HG03064 (cell line): ENCODE measurements around the gene GPR35.

ENCODE experiments used
- ATAC-seq: cut with Tn5 transposase; IDR thresholded peaks from one replicate; pipeline ENCODE4 v1.9.1; 2021; ENCODE audit warnings: low read depth; ENCODE audit not compliant: unreplicated experiment

GPR35 gene

DNA sequence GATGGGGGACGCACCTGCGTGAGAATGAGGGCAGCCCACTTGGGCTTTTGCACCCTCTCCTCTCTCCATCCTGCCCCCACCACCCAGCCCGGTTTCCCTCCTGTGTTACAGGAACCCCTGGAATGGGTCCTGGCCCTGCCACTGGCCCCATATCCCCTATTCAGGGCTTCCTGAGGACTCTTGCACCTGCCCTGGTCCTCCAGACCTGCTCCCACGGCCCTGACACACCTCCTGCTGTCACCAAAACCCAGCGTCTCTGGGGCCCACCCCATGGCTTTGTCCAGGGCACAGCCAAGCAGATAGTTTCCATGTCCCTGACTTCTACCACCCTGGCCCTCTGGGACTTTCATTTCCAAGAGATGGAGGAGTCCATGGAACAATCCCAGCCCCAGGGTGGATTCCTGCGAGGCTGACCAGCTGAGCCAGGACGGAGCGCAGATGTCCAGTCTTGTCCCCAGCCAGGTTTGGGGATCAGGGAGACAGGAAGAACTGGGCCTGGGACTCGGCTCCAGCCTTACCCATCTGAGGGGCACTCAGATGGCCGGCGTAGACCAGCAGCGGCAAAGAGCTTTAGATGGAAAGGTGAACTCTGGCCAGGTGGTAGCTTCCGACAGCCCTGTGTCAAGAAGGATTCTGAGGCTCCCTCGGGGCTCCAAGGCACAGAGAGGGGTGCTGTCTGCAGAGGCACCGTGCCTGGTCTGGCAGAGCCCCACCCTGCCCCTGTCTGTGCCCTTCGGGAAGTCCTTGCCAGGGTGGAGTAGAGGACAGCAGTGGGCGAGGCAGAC, 12.0 kb downstream of the GPR35 start:
- ATAC-seq = no peak

DNA sequence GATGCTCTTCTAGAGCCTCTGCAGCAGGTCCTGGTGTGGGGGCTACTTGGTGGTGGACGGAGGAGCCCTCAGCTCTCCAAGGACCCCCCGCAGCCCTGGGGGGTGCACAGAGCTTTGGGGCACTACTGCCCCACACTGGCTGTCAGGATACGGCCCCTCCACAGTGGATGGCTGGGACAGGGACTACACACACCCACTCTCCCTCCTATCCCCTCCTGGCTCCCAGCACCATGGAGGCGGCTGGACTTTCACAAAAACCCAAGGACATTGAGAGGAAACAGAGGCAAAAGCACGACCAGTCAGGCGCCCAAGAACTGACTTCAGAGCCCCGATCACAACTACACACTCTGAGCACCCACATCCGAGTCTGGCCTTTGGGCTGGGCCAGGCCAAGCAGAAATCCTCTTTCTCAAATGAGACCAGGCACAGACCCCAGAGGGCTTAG, 12.6 kb downstream of the GPR35 start:
- no peak for ATAC-seq

DNA sequence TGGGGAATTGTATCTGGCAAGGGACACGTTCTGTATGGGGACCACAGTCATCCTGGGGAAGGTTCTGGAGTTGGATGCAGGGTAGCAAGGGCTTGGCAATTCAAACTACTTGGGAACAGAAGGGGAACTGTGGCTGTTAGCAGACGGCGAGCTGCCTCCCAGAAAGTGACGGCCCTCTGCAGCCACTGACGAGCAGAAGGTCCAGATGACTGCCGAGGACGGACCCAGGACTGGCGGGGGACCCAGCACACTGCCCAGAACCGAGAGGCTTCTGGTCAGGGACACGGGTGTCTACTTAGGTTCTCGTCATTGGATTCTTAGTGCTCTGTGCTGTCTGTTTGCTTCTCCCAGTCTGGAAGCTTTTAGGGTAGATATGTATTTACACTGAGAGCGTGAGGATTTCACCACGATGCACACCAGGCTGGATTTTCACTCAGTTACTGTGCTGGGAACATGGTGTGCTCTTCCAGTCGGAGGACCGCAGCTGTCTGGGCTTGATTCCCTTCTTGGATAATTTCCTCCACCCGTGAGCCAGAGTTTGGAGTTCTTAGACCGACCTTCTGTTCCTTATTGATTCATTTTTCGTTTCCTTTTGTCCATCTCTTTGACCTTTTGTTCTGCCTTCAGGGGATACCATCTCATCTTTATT, 13.4 kb downstream of the GPR35 start:
- no peak for ATAC-seq

DNA sequence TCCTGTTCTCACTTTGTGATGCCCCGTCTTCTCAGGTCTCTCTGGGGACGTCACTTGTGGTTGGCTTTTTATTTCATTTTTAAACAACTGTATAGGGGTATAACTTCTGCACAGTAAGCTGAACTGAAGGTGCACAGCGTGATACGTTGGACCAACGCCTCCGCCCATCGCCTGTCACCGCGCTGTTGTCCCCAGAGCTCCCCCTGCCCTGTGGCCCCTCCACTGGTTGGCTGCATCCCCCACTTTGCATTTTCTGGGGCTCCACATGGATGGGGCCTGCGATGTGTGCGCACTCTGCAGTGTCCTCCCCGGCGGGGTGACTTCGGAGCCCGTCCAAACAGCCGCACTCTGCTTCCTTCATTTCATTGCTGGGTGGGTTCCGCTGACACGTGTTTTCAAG, 14.3 kb downstream of the GPR35 start:
- ATAC-seq = no peak

DNA sequence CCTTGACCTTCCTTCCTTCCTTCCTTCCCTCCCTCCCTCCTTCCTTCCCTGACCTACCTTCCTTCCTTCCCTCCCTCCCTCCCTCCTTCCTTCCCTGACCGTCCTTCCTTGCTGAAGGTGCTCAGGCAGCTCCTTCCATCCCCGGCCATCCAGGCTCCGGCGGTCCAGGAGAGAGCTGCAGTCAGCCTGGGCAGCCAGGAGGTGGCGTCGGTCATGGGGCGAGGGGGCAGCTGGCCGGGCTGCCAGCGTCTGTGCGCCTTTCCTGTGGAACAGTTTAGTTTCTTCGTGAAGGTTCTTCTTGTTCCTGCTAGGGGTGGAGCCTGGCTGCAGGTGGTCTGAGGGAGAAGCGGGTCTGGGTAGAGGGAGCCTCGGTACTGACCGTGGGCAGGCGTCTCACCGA, 15.7 kb downstream of the GPR35 start:
- ATAC-seq = no peak

DNA sequence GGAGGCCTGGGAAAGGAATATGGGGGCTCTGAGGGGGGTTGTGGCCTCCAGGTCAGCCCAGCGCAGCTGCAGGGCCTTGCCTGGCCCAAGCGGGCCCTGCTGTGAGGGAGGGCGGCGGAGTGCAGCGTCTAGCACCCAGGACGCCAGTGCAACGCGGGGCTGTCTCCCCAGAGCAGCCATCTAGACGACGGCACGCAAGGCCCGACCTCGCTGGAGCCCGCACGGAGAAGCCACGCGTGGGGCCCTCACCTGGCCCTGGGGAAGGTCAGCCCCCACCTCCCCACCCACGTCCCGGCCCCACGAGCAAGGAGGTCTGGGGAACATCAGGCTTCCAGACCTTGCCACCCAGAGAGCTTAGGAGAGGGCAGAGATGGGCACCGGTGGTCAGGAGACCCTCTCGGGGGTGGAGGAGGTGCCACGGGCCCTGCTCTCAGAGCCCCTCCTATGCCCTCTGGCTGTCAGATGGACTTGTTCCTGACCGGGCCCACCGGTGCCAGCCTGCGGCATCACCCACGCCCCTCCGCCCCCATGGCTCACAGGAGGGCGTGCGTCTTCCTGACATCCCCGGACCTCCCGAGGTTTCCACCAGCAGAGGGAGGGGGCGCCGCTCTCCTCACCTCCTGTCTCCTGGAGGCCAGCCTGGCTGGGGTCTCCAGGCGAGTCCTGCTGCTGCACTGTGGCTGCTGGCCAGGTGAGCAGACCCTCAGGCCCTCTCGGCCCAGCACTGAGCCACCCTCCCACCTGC, 17.0 kb downstream of the GPR35 start:
- ATAC-seq = no peak

DNA sequence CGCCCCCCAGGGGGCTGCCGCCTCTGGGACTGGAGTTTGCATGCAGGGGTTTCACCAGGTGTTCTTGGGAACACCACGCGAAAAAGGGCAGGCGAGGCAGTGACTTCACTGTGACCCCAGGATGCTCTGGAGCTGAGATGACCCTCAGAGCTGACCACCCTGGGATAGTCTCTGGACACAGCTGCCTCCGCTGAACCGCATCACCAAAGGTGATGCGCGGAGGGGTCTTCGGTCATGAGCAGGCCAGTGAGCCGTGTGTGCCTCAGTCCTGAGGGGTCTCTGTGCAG, 17.5 kb downstream of the GPR35 start:
- ATAC-seq = no peak

DNA sequence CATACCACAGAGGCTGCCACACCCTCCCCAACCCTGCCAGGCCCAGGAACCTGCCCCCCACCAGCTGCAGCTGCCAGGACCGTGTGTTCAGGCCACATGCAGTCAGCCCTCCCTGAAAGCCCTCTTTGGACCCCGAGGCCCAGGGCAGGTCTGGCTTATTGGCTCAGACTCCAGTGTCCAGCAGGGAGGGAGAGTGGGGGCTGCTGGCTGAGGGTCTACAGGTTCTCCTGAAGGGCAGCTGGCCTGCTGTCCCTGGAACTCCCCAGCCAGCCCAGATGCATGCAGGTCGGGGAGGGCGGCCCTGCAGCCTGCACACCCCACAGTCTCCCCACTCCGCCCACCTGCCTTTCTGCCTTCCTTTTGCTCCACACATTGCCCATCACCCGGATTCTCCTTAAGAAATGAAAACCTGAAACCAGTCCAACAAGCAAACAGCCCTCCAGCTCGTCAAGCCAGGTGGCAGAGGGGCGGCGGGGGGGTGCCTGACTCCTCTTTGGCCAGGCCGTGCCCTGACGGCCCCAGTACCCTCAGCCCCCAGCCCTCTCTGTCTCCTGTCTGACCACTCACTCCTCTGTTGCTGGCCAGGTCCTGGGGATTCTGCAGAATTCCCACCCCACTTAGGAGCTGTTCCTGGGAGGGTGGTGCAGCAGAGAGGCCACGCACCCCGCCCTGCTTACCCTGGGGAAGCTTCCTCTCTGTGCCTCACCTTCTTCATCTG, 18.0 kb downstream of the GPR35 start:
- no peak for ATAC-seq

DNA sequence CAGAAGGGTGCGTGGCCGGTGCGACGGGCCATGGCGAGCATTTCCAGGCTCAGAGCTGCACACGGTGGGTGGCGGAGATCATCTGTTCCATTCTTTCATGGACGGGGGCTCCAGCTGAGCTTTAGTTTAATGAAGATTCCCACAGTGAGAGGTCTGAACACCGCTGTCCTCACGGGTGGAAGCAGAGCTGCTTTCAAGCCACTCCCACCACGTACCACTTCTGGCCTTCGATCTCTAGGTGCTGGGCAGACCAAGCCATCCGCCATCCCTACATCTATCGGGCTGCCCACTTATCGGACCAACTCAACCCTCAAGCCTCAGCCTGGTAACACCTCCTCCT, 18.5 kb downstream of the GPR35 start:
- ATAC-seq = no peak

DNA sequence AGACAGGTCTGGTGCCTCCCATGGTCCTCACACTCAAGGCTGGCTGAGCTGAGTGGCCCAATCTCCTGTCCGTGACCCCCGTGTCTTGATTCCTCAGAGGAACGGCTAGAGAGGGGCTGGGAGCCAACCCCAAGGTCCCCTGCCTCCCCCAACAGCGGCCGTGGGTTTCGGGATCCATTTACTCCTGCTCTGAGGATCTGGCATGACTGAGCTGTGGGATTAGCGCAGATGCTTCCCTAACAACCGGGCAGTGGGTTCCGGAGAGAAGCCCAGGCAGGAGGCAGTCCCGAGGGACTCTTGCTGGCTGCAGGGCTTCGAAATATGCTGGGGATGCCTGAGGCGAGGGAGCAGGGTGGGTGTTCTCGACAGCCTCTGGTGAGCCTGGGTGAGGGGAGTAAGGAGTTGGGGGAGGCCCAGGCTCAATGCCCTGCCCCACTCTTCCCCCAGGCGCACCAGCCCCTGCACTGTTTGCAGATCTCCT, 18.9 kb downstream of the GPR35 start:
- no peak for ATAC-seq

DNA sequence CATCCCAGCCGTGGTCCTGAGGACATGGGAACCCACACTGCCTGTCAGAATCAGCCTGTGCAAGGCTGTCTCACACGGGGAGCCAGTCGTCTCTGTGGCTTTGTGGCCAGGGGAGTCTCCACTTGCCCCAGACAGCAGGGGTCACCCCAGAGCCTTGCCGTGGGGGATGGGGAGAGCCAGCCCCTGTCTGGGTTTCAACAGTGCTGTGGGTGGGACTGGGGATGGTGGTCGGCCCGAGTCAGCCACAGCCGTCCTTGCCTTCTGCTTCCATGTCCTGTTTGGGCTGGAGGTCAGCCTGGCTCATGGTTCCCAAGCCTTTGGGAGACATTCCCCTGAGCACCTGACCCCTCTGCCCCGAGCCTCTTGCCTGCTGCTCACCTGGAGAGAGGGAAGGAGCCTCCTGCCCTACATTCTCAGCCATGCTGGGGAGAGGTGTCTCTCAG, 19.6 kb downstream of the GPR35 start:
- ATAC-seq = no peak

DNA sequence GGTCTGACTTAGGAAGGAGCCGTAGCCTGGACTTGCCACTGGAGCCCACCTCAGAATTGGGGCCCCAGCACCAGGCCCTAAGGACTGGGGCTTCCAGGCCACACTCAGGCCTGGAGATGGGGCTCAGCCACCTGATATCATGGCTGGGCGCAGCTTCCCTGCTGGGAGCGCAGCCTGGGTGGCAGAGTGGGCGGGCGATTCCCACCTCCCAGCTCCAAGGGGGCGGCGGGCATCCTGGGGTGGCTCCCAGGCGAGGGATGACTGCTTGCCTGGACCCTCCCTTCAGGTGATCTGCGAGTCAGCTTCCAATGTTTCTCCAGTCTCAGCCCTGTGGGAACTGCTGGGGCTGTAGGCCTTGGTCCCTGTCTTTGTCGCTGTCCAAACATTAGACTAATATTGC, 20.1 kb downstream of the GPR35 start:
- no peak for ATAC-seq

DNA sequence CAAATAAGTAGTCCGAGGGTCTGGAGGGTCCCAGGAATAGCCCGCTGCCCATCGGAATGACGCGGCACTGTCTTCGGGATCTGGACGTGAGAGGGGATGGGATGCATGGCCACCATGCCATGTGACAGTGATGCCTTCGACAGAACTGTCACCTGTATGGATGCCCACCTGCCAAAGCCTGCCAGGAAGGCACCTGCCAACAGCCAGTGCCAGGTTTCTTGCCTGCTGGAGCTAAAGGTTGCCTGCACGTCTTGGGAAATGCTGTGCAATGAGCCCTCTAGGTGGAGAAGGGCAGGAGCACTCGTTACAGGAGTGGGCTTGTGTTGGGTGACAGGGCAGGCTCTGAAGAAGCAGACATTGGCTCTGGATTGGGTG, 20.5 kb downstream of the GPR35 start:
- ATAC-seq = no peak

DNA sequence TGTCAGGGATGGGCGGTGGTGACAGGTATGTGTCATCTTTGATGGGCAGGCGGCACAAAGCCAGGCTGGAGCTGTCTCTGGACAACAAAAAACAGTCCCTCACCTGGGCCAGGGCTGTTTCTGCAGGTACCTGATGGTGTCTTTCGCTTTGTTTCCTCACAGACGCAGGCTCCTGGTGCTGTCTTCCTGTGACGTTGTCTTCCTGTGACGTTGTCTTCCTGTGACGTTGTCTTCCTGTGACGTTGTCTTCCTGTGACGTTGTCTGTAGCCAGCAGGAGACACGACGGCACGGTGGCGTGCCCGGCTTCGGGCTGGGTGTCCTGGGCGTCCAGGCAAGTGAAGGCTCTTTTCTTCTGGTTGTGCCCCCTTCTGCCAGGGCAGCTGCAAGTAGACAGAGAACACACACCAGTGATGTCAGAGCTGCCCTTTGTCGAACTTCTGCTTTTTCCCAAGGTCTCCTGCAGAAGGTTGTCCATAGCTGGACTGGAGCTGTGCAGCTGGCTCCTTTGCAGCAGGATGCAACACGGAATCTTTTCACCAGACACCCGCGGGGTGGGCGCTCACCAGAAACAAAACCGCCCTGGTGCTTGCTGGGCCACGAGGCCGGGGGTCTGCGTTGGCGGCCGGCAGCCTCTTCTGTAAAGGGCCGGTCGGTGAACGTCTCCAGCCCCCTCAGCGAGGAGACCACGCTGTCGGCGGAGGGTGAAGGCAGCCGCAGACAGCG, 21.1 kb downstream of the GPR35 start:
- ATAC-seq = no peak

DNA sequence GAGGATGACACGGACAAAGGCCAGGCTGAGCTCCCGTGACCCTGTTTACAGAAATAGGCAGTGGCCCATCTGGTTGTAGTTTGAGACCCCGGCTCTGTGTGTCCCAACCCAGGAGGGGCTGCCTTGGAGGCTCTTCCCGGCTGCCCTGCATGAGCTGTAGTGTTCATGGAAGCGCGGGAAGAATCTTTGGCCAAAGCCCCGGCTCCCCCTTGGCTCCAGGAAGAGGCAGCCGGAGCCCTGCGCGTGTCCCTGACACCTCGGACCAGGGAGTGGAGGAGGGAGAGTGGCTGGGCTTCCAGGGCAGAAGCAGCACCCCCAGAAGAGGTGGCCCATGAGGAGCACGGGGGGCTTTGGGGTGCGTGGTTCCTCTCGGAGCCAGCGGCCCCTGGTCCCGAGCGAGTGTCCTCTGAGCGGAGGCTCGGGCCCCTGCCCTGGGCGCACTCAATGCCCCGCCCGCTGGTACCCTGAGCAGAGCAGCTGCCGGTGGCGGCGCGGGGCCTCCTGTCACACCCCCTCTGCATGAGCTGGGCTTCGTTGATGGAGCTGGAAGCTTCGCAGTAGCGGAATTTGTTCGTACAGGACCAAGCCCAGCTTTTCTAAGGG, 21.7 kb downstream of the GPR35 start:
- no peak for ATAC-seq

DNA sequence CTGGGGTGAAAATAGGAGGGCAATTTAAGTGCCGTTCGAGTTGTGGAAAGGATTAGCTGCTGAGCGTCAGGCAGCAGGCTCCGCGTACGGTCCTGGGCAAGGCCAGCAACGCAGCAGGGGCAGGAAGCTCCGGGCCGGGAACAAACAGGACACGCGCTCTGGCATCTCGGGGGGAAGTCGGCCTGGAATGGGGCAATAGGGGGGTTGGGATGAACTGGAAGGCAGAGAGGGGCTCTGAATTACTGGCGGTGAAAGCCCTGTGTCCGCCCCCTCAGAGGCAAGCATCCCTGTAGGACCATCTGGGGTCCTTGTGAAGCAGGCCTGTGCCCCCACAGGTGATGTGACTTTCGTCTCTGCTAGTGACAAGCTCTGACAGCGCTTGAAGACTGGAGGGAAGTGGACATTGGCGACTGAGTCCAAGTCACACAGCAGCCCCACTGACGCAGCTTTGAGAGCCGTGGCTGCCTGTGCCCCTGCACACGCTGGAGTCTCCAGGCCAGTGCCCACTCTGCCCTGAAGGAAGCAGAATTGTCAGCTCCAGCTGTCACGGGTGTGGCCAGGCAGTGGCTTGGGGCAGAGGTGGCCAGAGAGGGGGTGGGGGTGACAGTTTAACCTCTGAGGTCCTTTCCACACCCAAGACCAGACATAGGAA, 22.3 kb downstream of the GPR35 start:
- no peak for ATAC-seq

DNA sequence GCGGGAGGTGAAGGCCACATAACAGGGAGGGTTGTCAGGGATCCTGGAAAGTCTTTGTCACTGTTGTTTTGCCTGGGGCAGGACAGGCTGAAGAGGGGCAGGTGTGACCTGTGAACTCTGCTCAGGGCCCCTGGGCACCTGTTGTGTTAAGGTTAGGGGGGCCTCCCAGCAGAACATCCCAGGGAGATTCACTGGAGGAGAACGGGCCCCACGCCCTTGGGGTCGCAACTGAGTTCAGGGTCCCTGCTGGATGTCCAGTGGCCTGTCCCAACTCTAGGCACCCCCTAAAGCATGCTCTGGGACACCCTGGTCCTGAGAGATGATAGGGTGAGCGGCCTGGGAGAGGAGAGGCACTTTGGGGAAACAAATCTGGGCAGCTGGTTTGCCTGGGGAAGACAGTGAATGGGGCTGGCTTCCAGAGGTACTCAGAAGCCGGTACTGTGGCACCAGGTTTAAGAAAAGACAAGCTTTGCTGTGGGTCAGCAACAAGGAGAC, 22.9 kb downstream of the GPR35 start:
- ATAC-seq = no peak

DNA sequence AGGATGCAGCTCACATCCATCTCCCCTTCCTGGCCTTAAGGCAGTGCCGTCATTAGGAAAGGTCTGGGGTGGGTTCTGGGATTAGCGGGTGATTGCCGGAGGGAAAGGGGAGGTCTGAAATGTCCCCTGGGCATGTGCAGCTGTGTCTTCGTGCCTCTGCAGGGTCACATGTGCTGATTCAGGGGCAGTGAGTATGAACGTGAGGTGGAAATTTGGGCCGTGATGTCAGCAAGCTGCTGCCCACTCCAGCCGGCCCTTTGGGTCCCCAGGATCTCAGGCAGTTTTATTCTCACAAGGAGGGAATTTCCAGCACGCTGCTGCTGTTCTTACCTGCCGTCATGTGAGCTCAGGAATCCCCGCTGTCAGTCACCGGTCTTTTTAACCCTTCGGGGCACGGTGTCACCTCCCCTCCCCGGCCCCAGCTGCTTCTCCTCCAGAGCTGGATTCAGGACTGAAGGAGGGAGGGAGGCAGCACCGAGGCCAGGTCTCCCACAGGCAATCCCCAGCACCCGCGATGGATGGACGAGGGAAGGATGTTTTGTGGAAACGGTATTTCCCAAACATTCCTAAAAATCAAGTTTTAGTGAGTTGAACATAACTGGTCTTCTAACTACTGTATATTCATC, 23.5 kb downstream of the GPR35 start:
- no peak for ATAC-seq

DNA sequence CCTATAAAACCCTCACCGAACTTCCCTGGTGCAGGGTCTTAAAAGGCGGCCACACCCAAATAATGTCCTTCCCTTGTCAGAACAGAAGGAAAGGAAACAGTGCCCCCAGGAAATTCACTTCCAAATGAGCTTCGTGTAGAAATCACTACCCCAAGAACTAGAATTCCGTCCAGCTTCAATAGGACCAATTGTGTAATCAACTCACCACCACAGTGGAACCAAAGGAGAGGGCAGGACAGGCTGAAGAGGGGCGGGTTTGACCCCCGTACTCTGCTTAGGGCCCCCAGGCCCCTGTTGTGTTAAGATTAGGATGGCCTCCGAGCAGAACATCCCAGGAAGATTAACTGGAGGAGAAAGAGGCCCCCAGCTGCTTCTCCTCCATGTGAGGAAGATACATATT, 24.1 kb downstream of the GPR35 start:
- ATAC-seq = no peak
